ENCODE measurements around the gene MT2A.

DNA sequence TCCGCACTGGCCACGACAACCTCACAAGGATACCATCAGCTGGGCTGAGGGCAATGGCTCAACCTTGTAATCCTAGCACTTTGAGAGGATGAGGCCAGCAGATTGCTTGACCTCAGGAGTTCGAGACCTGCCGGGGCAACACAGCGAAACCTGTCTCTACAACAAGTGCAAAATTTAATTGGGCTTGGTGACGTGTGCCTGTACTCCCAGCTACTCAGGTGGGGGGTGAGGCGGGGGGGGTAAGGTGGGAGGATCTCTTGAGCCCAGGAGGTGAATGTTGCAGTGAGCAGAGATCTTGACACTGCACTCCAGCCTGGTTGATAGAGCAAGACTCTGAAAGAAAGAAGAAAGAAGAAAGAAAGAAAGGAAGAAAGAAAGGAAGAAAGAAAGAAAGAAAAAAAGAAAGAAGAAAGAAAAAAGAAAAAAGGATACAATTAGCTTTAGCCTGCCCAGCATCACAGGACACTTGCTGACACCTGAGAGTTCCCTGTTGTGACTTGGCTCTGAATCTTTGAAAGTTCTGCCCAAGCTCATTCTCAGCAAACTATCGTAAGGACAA, 12.0 kb downstream of the MT2A start:
- TF ChIP-seq, protein P1, sequence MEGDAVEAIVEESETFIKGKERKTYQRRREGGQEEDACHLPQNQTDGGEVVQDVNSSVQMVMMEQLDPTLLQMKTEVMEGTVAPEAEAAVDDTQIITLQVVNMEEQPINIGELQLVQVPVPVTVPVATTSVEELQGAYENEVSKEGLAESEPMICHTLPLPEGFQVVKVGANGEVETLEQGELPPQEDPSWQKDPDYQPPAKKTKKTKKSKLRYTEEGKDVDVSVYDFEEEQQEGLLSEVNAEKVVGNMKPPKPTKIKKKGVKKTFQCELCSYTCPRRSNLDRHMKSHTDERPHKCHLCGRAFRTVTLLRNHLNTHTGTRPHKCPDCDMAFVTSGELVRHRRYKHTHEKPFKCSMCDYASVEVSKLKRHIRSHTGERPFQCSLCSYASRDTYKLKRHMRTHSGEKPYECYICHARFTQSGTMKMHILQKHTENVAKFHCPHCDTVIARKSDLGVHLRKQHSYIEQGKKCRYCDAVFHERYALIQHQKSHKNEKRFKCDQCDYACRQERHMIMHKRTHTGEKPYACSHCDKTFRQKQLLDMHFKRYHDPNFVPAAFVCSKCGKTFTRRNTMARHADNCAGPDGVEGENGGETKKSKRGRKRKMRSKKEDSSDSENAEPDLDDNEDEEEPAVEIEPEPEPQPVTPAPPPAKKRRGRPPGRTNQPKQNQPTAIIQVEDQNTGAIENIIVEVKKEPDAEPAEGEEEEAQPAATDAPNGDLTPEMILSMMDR (IDR thresholded peaks at IDR 0.05 in 8 of 11, conservative IDR thresholded peaks at IDR 0.05 in 3 of 11): no peak
- no peak for TF ChIP-seq POLR2A (IDR thresholded peaks at IDR 0.05)
